K562 (cell line): ENCODE data around the gene CEP76. TPM values are rescaled to one million over a fixed set of nuclear protein-coding genes. Genes with fewer than 3 reads are reported as not detected.

Experiments used
- ATAC-seq: fragments of 200-7000 bp; cut with Tn5 transposase; 3 replicates; pipeline ENCODE4 v1.9.1; 2020; ENCODE audit warnings: moderate library complexity
- BruUV-seq: library from RNA; stranded (reverse); fragments of 400-500 nt; replicated peaks from 2 replicates; lab custom pipeline; 2021; lab: Mats Ljungman, UMichigan
- CTCF ChIA-PET: fragments of 300-600 bp; formaldehyde crosslinking; extraction: SDS; loops from one replicate; lab custom pipeline; 2021; ENCODE audit warnings: low intra/inter-chr PET ratio; lab: Yijun Ruan, JAX
- POLR2A ChIA-PET: fragments of 300-600, 350-650 bp; sonication (Branson Sonifier 250); formaldehyde crosslinking; extraction: SDS; loops from one replicate; lab custom pipeline; 2021; ENCODE audit warnings: antibody characterized with exemption, inconsistent platforms; lab: Yijun Ruan, JAX
- DNase-seq, 4 experiments: peaks; one replicate each; pipeline versions ENCODE4 v3.0.0 to v3.0.0-alpha.2; 2011 to 2018; ENCODE audit warnings: low spot score in 3 of 4, mixed read lengths in 3 of 4; ENCODE audit errors: extremely low read depth in 1 of 4
- FAIRE-seq: peaks from 2 replicates; lab custom pipeline; 2011; peaks lifted over from hg19 to GRCh38; lab: Jason Lieb, UNC
- H2AFZ ChIP-seq: 2 replicates; pipeline ENCODE4 v1.6.0; 2011; ENCODE audit warnings: low read depth, low read length, control low read depth, inconsistent platforms
- H3K27ac ChIP-seq: fragments of 200-600 bp; 3 replicates; pipeline ENCODE4 v1.8.0; 2011; ENCODE audit warnings: low read depth, mild to moderate bottlenecking, control low read depth, inconsistent platforms, low read length, moderate library complexity, mixed read lengths; ENCODE audit errors: extremely low read depth
- H3K27me3 ChIP-seq, 2 experiments: fragments of 300-600 bp in 1 of 2; 2 replicates in 1 of 2; 3 replicates in 1 of 2; pipeline versions ENCODE4 v1.6.0 to v1.8.0; 2011; ENCODE audit warnings: inconsistent platforms in 2 of 2, low read length in 2 of 2, mild to moderate bottlenecking in 1 of 2, mixed read lengths in 1 of 2, moderate library complexity in 1 of 2; ENCODE audit not compliant: control insufficient read depth in 2 of 2, insufficient read depth in 2 of 2
- H3K36me3 ChIP-seq: fragments of 300-600 bp; 3 replicates; pipeline ENCODE4 v1.8.0; 2011; ENCODE audit warnings: mild to moderate bottlenecking, low read length, inconsistent platforms; ENCODE audit not compliant: control insufficient read depth, insufficient read depth
- H3K4me1 ChIP-seq, 2 experiments: fragments of 200-600 bp in 1 of 2; replicated peaks in 1 of 2; 2 replicates in 1 of 2; 3 replicates in 1 of 2; pipeline versions ENCODE4 v1.5.1 to v1.8.0; 2011; ENCODE audit warnings: inconsistent platforms in 2 of 2, low read length in 2 of 2, mild to moderate bottlenecking in 1 of 2, mixed read lengths in 1 of 2, moderate library complexity in 1 of 2; ENCODE audit not compliant: control insufficient read depth in 2 of 2, insufficient read depth in 2 of 2
- H3K4me2 ChIP-seq: 2 replicates; pipeline ENCODE4 v1.6.1; 2011; ENCODE audit warnings: low read length, control low read depth, inconsistent platforms, mixed read lengths; ENCODE audit not compliant: insufficient read depth
- H3K4me3 ChIP-seq: fragments of 200-600 bp; sonication (generic), shearing (Covaris generic); 2 replicates; pipeline ENCODE4 v1.5.1; 2016; ENCODE audit warnings: control low read depth, inconsistent platforms
- H3K79me2 ChIP-seq: fragments of 200-600 bp; 3 replicates; pipeline ENCODE4 v1.8.0; 2011; ENCODE audit warnings: low read length, inconsistent platforms; ENCODE audit not compliant: control insufficient read depth, insufficient read depth
- H3K9ac ChIP-seq, 2 experiments: 2 replicates each; pipeline versions ENCODE4 v1.6.0 to v1.6.1; 2011; ENCODE audit warnings: low read depth in 2 of 2, low read length in 2 of 2, control low read depth in 1 of 2, inconsistent platforms in 1 of 2, mild to moderate bottlenecking in 1 of 2, mixed read lengths in 1 of 2; ENCODE audit not compliant: insufficient read depth in 1 of 2
- H3K9me1 ChIP-seq: one replicate; pipeline ENCODE4 v1.6.0; 2011; ENCODE audit warnings: inconsistent platforms, mild to moderate bottlenecking, low read length, moderate library complexity; ENCODE audit not compliant: control insufficient read depth, insufficient read depth
- H3K9me3 ChIP-seq: replicated peaks from 2 replicates; pipeline ENCODE4 v1.5.1; 2011; ENCODE audit warnings: low read depth, low read length, inconsistent platforms; ENCODE audit not compliant: control insufficient read depth, insufficient read depth
- H4K20me1 ChIP-seq: replicated peaks from 2 replicates; pipeline ENCODE4 v1.6.1; 2011; ENCODE audit warnings: low read length, inconsistent platforms, mixed read lengths; ENCODE audit not compliant: control insufficient read depth, insufficient read depth
- C11orf30 ChIP-seq: fragments of 450-650 bp; IDR thresholded peaks from 2 replicates; pipeline ENCODE4 v1.6.1; 2016; ENCODE audit warnings: low read depth, mild to moderate bottlenecking
- SOX6 ChIP-seq: fragments of 450-650 bp; IDR thresholded peaks from 2 replicates; pipeline ENCODE4 v1.6.1; 2014; ENCODE audit warnings: mild to moderate bottlenecking
- ZNF316 ChIP-seq: fragments of 450-650 bp; IDR thresholded peaks from 2 replicates; pipeline ENCODE4 v1.6.1; 2016
- WGBS: fragments of 100-300 bp; shearing (Covaris generic); methylation state at CpG from one replicate; pipeline ENCODE4 v1.1.6; 2016; ENCODE audit warnings: low coverage, mixed read lengths; ENCODE audit not compliant: insufficient coverage; ENCODE audit errors: missing lambda C conversion rate; 5-methylcytosine and 5-hydroxymethylcytosine counted together
- in situ Hi-C: fragments of 300-500 bp; cut with MboI; formaldehyde crosslinking; loops from 4 replicates; pipeline ENCODE4 v1.15.0; 2018; ENCODE audit warnings: inconsistent platforms, mixed read lengths
- intact Hi-C: fragments of 100-400 bp; cut with micrococcal nuclease; formaldehyde crosslinking; loops from 2 replicates; pipeline ENCODE4 v1.14.2; 2022
- polyA plus RNA-seq, 8 experiments: library from polyadenylated mRNA; depleted of rRNA in 4 of 8; stranded (reverse) in 5 of 8; unstranded in 3 of 8; fragments of >200 nt; fragmentation: Nextera tagmentation in 2 of 8; fragmentation: Illumina TruSeq in 1 of 8; extraction: Ambion mirVana in 2 of 8; extraction: Trizol in 1 of 8; gene quantifications; 2 replicates each; pipeline versions ENCODE4 v1.2.1 to v1.2.3, GENCODE V29; 2011 to 2014; ENCODE audit warnings: inconsistent platforms in 1 of 8, missing spikeins in 1 of 8
- total RNA-seq, 7 experiments: library from RNA; depleted of rRNA in 6 of 7; stranded (reverse); fragments of >200 nt in 6 of 7; fragmentation: Illumina TruSeq in 2 of 7; extraction: Trizol in 2 of 7; gene quantifications; 2 replicates each; pipeline versions ENCODE4 v1.2.1 to v1.2.3, GENCODE V29; 2011 to 2021; ENCODE audit warnings: low replicate concordance in 1 of 7
- TF ChIP-seq, protein P1 (sequence below): sonication (generic); formaldehyde crosslinking; IDR thresholded peaks from 2 replicates; pipeline ENCODE4 v1.8.0; 2022; ENCODE audit warnings: mild to moderate bottlenecking, missing genetic modification reagents

The CEP76 gene
- total and polyA plus RNA-seq, 9 of the 15 experiments (the other 6 are each of a cell fraction or from before 2014, with no cell fraction given): 5.3 to 27.3 (median 19.3) TPM

DNA sequence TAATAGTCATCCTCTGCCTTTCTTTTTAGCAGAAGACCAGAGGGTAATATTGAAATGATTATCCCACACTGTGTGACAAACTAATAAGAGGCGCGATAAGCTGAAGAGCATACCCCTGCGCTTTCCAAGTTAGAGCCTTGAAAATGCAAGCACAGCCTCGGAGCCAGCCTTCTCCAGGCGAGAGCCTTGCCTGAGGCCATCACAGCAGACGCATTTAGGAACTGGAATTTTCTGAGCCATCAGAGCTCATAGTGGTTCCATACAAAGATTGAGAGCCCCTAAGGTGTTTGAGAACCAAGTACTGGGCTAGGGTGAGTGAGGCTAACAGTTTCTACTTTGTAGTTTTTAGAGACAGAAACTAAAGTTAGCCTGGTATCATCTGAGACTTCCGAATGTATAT lies 20.2 kb upstream of the CEP76 start (continued):
- TF ChIP-seq, protein P1, sequence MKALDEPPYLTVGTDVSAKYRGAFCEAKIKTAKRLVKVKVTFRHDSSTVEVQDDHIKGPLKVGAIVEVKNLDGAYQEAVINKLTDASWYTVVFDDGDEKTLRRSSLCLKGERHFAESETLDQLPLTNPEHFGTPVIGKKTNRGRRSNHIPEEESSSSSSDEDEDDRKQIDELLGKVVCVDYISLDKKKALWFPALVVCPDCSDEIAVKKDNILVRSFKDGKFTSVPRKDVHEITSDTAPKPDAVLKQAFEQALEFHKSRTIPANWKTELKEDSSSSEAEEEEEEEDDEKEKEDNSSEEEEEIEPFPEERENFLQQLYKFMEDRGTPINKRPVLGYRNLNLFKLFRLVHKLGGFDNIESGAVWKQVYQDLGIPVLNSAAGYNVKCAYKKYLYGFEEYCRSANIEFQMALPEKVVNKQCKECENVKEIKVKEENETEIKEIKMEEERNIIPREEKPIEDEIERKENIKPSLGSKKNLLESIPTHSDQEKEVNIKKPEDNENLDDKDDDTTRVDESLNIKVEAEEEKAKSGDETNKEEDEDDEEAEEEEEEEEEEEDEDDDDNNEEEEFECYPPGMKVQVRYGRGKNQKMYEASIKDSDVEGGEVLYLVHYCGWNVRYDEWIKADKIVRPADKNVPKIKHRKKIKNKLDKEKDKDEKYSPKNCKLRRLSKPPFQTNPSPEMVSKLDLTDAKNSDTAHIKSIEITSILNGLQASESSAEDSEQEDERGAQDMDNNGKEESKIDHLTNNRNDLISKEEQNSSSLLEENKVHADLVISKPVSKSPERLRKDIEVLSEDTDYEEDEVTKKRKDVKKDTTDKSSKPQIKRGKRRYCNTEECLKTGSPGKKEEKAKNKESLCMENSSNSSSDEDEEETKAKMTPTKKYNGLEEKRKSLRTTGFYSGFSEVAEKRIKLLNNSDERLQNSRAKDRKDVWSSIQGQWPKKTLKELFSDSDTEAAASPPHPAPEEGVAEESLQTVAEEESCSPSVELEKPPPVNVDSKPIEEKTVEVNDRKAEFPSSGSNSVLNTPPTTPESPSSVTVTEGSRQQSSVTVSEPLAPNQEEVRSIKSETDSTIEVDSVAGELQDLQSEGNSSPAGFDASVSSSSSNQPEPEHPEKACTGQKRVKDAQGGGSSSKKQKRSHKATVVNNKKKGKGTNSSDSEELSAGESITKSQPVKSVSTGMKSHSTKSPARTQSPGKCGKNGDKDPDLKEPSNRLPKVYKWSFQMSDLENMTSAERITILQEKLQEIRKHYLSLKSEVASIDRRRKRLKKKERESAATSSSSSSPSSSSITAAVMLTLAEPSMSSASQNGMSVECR (CRISPR knock-in tag): no peak

DNA sequence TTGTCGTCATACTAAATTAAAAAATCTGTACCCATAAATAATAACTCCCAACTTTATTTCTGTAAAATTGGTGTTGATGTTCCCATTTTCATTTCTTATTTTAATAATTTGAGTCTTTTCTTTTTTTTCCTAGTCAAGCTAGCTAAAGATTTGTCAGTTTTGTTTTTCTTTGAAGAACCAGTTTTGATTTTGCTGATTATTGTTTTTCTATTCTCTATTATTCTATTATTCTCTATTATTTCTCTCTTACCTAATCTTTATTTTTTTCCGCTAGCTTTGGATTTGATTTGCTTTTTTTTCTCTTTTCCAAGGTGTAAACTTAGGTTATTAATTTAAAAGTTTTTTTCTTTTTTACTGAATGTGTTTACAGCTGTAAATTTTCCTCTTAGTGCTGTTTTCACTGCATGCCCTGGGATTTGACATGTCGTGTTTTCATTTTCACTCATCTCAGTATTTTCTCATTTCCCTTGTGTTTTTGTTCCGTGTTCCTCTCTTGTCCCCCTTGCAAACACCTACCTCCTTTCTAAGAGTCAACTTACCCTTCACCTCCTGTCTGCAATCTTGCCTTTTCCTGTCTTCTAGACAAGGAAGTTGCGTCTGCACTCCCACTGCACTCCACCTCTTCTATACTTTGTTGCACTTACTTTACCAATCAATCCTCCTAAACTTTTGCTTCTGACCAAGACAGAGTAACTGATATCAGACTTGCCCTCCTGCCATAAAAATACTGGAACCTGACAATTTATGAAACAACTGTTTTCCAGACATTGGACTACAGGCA lies 19.2 kb upstream of the CEP76 start:
- H3K27ac ChIP-seq: no peak overlapping the region
- TF ChIP-seq SOX6: no peak
- peak; percentile 76 for TF ChIP-seq C11orf30
- TF ChIP-seq ZNF316: peak; percentile 90
- TF ChIP-seq, all 486 proteins: peak for 2
- in situ Hi-C loops (loop anchor here (10.0 kb wide), 1 partner anchor 433 kb away; no protein-coding TSS in a partner anchor), intact Hi-C loops (no loop called here)
- H2AFZ ChIP-seq: no peak overlapping the region
- BruUV-seq: no TSS peak
- ATAC-seq (no peak), DNase-seq (no peak), FAIRE-seq (no peak)
- H3K4me2 ChIP-seq: no peak overlapping the region
- WGBS: 92% methylated on average over 5 of the region's 5 CpGs
- no peaks in the 10 kb centered on the region for H3K9me1 ChIP-seq
- H3K9ac ChIP-seq: no peak overlapping the region
- H3K27me3 ChIP-seq: no peaks in the 10 kb centered on the region
- H3K9me3 ChIP-seq: no peaks in the 10 kb centered on the region
- no peaks in the 10 kb centered on the region for H3K4me1 ChIP-seq
- ChIA-PET POLR2A (interaction anchor here (0.9 kb wide), 2 partner anchors 16 to 213 kb away, joined by 3 to 5 read pairs; no protein-coding TSS in a partner anchor), CTCF (no interaction called here)
- H3K4me3 ChIP-seq: no peak overlapping the region
- no peaks in the 10 kb centered on the region for H4K20me1 ChIP-seq
- H3K79me2 ChIP-seq: no peaks in the 10 kb centered on the region
- peaks cover 82% of the 10 kb centered on the region for H3K36me3 ChIP-seq
